Suppressor macrophage treated with lipopolysaccharide for 4 hours (primary cell): ENCODE data around the gene DMAP1.

ENCODE experiments used
- DNase-seq: peaks from one replicate; pipeline ENCODE4 v3.0.0-alpha.2; 2020

DMAP1 gene

GRCh38 chr1:44228218-44228617, 14.9 kb downstream of the DMAP1 start:
- DNase-seq, result no peak

- no peak for DNase-seq
Measured at GRCh38 chr1:44229435-44230167, 16.3 kb downstream of the DMAP1 start.

GRCh38 chr1:44230796-44231195, 17.5 kb downstream of the DMAP1 start:
- no peak for DNase-seq

GRCh38 chr1:44233593-44233992, 20.3 kb downstream of the DMAP1 start:
- no peak for DNase-seq

GRCh38 chr1:44235808-44236207, 22.5 kb downstream of the DMAP1 start:
- DNase-seq, result no peak

GRCh38 chr1:44236490-44237272, 23.4 kb downstream of the DMAP1 start:
- DNase-seq, result no peak

- DNase-seq, result peak; percentile 72
Measured at GRCh38 chr1:44237721-44238457, 24.6 kb downstream of the DMAP1 start.

- no peak for DNase-seq
Measured at GRCh38 chr1:44238660-44239059, 25.4 kb downstream of the DMAP1 start.

- DNase-seq, result no peak
Measured at GRCh38 chr1:44239331-44239960, 26.2 kb downstream of the DMAP1 start.

GRCh38 chr1:44239961-44240371, 26.7 kb downstream of the DMAP1 start:
- DNase-seq, result no peak

- DNase-seq, result no peak
Measured at GRCh38 chr1:44240802-44241671, 27.8 kb downstream of the DMAP1 start.

GRCh38 chr1:44242746-44243145, 29.5 kb downstream of the DMAP1 start:
- DNase-seq, result no peak

- no peak for DNase-seq
Measured at GRCh38 chr1:44243782-44244495, 30.7 kb downstream of the DMAP1 start.

GRCh38 chr1:44244986-44245385, 31.7 kb downstream of the DMAP1 start:
- DNase-seq, result no peak

- DNase-seq, result no peak
Measured at GRCh38 chr1:44246806-44247205, 33.5 kb downstream of the DMAP1 start.

- no peak for DNase-seq
Measured at GRCh38 chr1:44249543-44249942, 36.3 kb downstream of the DMAP1 start.

GRCh38 chr1:44250068-44250781, 37.0 kb downstream of the DMAP1 start:
- no peak for DNase-seq

GRCh38 chr1:44251486-44251885, 38.2 kb downstream of the DMAP1 start:
- no peak for DNase-seq

- DNase-seq, result no peak
Measured at GRCh38 chr1:44251989-44252671, 38.9 kb downstream of the DMAP1 start.

GRCh38 chr1:44254392-44254910, 41.2 kb downstream of the DMAP1 start:
- DNase-seq, result no peak
